Choroid plexus epithelial cell (primary cell): ENCODE results near the gene DEPDC5.

ENCODE experiments used
- DNase-seq: peaks from one replicate; pipeline ENCODE4 v3.0.0-alpha.2; 2010; ENCODE audit warnings: low read depth
- H3K4me3 ChIP-seq: 2 replicates; pipeline ENCODE4 v1.5.1; 2011; ENCODE audit warnings: low read depth, mild to moderate bottlenecking, control low read depth, low read length, moderate library complexity
- TF ChIP-seq, protein P1 (sequence below): conservative IDR thresholded peaks from 2 replicates; pipeline ENCODE4 v1.5.1; 2011; ENCODE audit warnings: low read depth, mild to moderate bottlenecking, control low read depth, inconsistent platforms, low read length, moderate library complexity

The DEPDC5 gene

DNA sequence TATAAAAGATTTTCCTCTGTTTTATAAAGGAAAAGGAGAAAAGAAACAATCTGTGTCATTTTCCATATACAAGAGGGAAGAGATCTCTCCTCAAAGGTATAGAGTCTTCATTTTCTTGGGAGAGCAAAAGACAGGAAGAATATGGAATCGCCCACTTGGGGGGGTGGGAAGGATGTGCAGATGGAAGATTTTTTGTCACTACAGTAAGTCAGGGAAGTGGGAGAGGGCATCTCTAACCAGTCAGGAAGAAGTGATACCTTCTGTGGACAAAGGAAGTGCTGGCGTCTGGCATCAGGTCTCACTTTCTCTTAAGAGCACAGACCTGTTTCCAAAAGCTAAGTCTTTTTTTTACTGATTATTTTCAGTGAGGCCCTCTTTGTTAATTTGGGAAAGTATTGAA is 5.3 kb upstream of the DEPDC5 start:
- TF ChIP-seq, protein P1, sequence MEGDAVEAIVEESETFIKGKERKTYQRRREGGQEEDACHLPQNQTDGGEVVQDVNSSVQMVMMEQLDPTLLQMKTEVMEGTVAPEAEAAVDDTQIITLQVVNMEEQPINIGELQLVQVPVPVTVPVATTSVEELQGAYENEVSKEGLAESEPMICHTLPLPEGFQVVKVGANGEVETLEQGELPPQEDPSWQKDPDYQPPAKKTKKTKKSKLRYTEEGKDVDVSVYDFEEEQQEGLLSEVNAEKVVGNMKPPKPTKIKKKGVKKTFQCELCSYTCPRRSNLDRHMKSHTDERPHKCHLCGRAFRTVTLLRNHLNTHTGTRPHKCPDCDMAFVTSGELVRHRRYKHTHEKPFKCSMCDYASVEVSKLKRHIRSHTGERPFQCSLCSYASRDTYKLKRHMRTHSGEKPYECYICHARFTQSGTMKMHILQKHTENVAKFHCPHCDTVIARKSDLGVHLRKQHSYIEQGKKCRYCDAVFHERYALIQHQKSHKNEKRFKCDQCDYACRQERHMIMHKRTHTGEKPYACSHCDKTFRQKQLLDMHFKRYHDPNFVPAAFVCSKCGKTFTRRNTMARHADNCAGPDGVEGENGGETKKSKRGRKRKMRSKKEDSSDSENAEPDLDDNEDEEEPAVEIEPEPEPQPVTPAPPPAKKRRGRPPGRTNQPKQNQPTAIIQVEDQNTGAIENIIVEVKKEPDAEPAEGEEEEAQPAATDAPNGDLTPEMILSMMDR, result no peak
- peak; percentile 15 for DNase-seq
- H3K4me3 ChIP-seq, result peak overlapping the region; percentile 98

DNA sequence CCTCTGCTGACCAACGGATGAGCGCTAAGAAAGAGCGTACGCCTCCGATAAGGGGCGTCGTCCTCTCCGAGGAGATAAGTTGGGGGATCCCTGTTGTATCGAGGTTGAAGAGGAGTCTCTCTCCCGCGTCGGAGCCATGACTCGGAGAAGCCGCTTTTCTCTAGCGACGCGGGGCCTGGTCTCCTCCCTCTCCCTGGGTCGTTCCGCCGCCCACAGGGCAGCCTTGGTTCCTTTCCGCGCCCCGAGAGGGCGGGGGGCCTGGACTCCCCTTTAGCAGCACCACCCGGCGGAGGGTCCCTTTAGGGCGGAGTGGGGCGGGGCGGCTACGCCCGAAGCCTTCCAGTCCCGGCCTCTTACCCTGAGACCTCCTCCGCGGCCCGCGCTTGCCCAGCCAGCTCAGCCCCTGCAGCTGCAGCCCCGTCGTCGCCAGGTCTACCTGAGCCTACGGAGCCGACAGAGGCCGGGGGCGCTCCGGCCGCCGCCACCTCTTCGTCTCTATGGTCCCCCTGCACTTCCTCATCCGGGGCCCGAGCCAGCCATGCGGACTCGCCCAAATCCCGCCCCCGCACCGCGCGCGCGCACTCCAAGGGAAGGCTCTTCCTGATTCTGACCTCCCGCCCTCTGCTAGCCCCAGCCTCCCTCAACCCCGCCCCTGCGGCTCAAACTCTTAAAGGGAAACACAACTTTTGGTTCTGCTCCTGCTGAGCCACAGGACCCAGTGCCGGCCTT is 4.0 kb upstream of the DEPDC5 start, which contains the start of gene PRR14L:
Gene PRR14L, minus strand, starts transcription at position 497 of the 729 bp plus-strand sequence. CDS start 11,272 bp downstream, outside the sequence.
- H3K4me3 ChIP-seq, result peak within 1 kb of the TSS; percentile 98
- TF ChIP-seq, protein P1, result no peak
- DNase-seq, result peak; percentile 94

DNA sequence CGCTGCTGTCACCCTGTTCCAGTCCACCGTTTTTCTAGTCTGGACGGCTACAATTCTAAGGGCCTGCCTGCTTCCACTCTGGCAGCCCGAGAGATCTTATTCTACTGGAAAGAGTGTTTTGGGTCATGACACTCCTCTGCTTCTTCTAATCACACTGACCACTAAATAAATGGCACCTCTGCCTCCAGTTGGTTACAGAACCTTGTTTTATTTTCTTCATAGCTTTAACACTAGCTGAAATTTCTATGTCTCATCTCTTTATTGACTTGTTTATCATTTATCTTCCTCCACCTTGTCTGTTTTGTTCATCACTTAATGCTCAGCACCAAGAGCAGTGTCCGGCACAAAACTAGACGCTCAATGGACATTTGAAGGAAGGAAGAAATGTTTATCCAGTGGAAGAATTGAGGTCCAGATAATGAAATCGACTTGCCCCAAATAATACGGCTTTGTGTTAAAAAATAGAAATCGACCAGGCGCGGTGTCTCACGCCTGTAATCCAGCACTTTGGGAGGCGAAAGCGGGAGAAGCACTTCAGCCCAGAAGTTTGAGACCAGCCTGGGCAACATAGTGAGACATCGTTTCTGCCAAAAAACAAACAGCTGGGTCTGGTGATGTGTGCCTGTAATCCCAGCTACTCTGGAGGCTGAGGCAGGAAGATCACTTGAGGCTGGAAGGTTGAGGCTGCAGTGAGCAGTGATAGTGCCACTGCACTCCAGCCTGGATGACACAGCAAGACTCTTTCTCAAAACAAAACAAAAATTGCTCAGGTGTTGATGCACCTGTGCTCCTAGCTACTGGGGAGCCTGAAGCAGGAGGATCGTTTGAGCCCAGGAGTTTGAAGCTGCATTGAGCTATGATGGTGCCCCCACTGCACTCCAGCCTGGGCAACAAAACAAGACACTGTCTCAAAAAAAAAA is 3.2 kb upstream of the DEPDC5 start:
- DNase-seq, result no peak
- TF ChIP-seq, protein P1, result no peak
- H3K4me3 ChIP-seq, result peak overlapping the region; percentile 98

DNA sequence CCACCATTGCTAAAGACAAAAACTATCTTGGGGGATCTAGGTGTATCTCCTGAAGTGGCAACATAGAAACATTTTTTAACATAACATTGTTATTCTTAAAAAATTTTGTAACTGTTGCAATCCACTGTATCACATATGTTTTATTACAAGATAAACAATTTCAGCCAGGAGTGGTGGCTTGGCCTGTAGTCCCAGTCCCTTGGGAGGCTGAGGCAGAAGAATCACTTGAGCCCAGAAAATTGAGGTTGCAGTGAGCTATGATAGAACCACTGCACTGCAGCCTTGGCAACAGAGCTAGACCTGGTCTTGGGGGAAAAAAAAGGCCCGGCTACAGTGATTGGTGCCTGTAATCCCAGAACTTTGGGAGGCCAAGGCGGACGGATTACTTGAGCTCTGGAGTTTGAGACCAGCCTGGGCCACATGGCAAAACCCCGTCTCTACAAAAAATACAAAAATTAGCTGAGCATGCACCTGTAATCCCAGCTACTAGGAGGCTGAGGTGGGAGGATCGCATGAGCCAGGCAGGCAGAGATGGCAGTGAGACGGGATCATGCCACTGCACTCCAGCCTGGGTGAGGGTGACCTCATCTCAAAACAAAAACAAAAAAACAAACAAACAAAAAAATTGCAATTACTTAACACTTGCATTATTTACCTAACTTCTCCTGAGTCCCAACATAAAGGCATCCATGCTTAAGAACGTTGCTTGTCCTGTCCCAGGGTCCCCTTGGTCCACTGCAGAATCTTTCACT is 1.5 kb upstream of the DEPDC5 start:
- no peak overlapping the region for H3K4me3 ChIP-seq

DNA sequence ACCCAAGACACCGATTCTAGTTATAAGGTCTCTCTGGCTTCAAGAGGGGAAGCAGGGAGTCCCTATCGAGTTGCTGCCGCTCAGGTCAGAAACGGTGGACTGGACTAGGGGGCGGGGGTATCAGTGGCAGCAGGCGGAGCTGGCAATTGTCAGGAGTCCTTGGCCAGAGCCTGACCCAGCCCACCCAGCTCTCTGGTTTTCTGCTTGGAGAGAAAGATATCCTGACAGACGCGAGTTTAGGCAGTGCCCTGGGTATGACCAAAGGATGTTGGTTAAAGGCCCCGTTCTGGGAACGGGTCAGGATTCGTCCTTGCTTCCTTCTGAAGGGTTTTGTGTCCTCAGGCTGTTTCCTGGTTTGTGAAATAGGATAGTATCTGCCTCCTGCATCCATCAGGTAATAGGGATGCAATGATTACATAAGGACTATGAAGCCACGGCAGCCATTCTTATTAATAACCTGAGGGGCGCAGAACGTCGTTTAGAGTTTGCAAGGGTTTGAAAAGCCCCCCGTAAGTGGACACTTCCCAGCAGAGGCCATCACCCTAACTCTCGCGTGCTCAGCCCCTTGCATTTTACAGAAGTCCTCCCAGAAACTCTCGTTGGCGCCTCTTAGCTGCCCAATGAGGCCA is 700 bp upstream of the DEPDC5 start:
- DNase-seq, result peak; percentile 15
- peak overlapping the region; percentile 77 for H3K4me3 ChIP-seq
- TF ChIP-seq, protein P1, result no peak

More for the DNA sequence above, 1.5 kb upstream of the DEPDC5 start:
- TF ChIP-seq, protein P1, result no peak
- DNase-seq, result no peak

DNA sequence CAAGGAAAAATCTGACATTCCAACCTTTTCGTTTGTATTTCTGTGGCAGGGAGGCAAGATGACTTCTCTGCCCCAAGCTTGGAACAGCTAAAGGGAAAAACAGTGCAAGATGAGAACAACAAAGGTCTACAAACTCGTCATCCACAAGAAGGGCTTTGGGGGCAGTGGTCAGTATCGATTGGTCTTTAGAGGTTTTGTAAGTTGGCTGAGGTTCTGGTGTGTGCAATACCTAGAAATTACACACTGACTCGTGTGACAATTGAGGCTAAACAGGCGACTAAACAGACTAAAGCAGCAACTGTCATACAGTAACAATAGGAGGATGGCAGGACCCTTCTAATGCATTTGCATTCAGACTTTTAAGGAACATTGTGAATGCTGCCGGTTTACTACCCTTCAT is 994 bp downstream of the DEPDC5 start:
- peak overlapping the region; percentile 77 for H3K4me3 ChIP-seq
- TF ChIP-seq, protein P1, result no peak
- DNase-seq, result no peak
